OCI-LY1 (cell line): ENCODE data around the gene AIP.

Source experiments
- CTCF ChIP-seq: fragments of 200-600 bp; sonication (generic), shearing (Covaris generic); IDR thresholded peaks from 2 replicates; pipeline ENCODE4 v1.5.1; 2017; ENCODE audit warnings: mild to moderate bottlenecking, antibody characterized with exemption, low read length, moderate library complexity, mixed read lengths
- EZH2 ChIP-seq: fragments of 200-600 bp; sonication (generic), shearing (Covaris generic); IDR thresholded peaks from 2 replicates; pipeline ENCODE4 v1.8.0; 2017; ENCODE audit warnings: borderline replicate concordance, mixed run types, mild to moderate bottlenecking, antibody characterized with exemption, low read length, moderate library complexity, mixed read lengths

DNA sequence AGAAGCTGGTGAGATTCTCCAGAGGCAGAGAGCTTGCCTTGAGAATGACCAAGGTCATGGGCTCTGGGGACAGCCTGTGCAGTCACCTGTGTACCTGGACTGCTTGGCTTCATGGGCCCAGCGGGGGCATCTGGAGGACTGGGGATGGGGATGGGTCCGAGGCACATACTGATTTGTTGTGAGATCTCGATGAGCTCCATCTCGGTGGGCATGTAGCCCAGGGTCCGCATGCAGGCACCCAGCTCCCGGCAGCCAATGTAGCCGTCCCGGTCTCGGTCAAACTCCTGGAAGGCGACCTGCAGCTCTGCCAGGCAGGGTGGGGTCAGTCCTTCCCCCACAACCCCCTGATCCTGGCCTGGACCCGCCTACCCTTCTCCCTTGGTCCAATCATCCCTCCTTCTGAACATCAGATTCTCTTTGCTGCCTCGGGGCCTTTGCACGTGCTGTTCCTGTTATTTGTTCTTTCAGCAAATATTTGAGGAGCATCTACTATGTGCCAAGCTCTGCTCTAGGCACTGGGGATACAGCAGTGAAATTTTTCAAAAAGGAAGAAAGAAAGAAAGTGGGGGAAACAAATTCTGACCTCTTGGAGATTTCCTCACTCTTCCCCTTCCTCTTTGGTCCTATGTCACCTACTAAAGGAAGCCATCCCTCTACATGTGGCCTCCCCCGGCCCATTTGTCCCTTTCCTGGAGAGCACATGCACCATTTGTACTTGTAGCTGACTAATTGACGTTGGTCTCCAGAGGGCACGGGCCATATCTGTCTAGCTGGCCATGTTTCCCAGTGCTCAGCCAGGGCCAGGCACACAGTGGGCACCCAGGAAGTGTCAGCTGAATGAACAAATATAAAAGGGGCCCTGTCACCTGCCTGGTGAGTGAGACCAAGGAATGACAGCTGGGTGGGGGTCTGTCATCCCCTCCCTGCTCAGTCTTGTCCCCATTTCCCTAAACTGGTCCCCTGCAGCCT, 38.3 kb downstream of the AIP start:
- no peak for TF ChIP-seq CTCF
- no peak for TF ChIP-seq EZH2
